GM23248 (cell line): Measurements from ENCODE around the gene WNT9B.

Experiments used
- EZH2 ChIP-seq: fragments of 200-600 bp; sonication (generic); IDR thresholded peaks from 2 replicates; pipeline ENCODE4 v1.6.1; 2018; ENCODE audit warnings: antibody characterized with exemption, mild to moderate bottlenecking; ENCODE audit not compliant: insufficient read depth, poor library complexity, severe bottlenecking
- EZH2phosphoT487 ChIP-seq: fragments of 200-600 bp; sonication (generic); IDR thresholded peaks from 2 replicates; pipeline ENCODE4 v1.6.1; 2018; ENCODE audit warnings: antibody characterized with exemption, moderate library complexity, mild to moderate bottlenecking, low read depth; ENCODE audit not compliant: insufficient read depth

- TF ChIP-seq EZH2phosphoT487 (no peak), EZH2 (no peak)
These were observed 64.2 kb downstream of the WNT9B start for GRCh38 chr17:46915596-46915995.
